ENCODE data around the gene GOSR1.
"Not testable (repeated sequence)": the region's sequence is repeated elsewhere in the genome, so short reads cannot be mapped to it uniquely, and the experiment has no call there.

GOSR1 gene

GRCh38 chr17:30537667-30538066 is 60.5 kb downstream of the GOSR1 start:
- FAIRE-seq; DNase-seq (ENCODE audit: extremely low spot score, insufficient read length, low read depth): not testable (repeated sequence)

- DNase-seq (ENCODE audit: extremely low spot score, insufficient read length, low read depth) (no peak), FAIRE-seq (no peak)
Measured at GRCh38 chr17:30541802-30542201, 64.6 kb downstream of the GOSR1 start.

GRCh38 chr17:30543456-30543855 is 66.2 kb downstream of the GOSR1 start:
- DNase-seq (ENCODE audit: extremely low spot score, insufficient read length, low read depth) = no peak
- FAIRE-seq = no peak

- DNase-seq (ENCODE audit: extremely low spot score, insufficient read length, low read depth) (no peak), FAIRE-seq (peak; percentile 5)
Measured at GRCh38 chr17:30545024-30545423, 67.8 kb downstream of the GOSR1 start.

- FAIRE-seq (no peak), DNase-seq (ENCODE audit: extremely low spot score, insufficient read length, low read depth) (no peak)
Measured at GRCh38 chr17:30547778-30548573, 70.8 kb downstream of the GOSR1 start.

GRCh38 chr17:30549181-30549580 is 72.0 kb downstream of the GOSR1 start:
- DNase-seq (ENCODE audit: extremely low spot score, insufficient read length, low read depth); FAIRE-seq: not testable (repeated sequence)

- FAIRE-seq (no peak), DNase-seq (ENCODE audit: extremely low spot score, insufficient read length, low read depth) (no peak)
Measured at GRCh38 chr17:30549864-30550511, 72.8 kb downstream of the GOSR1 start.

GRCh38 chr17:30550512-30551273 is 73.5 kb downstream of the GOSR1 start:
- peak; percentile 64 for DNase-seq (ENCODE audit: extremely low spot score, insufficient read length, low read depth)
- peak; percentile 95 for FAIRE-seq

- DNase-seq (ENCODE audit: extremely low spot score, insufficient read length, low read depth); FAIRE-seq: not testable (repeated sequence)
Measured at GRCh38 chr17:30551274-30551995, 74.2 kb downstream of the GOSR1 start.

GRCh38 chr17:30551996-30552339 is 74.8 kb downstream of the GOSR1 start:
- no peak for FAIRE-seq
- no peak for DNase-seq (ENCODE audit: extremely low spot score, insufficient read length, low read depth)

- no peak for FAIRE-seq
- no peak for DNase-seq (ENCODE audit: extremely low spot score, insufficient read length, low read depth)
Measured at GRCh38 chr17:30552994-30553566, 75.9 kb downstream of the GOSR1 start.

- DNase-seq (ENCODE audit: extremely low spot score, insufficient read length, low read depth); FAIRE-seq: not testable (repeated sequence)
Measured at GRCh38 chr17:30553823-30554440, 76.7 kb downstream of the GOSR1 start.

GRCh38 chr17:30554839-30555751 is 77.9 kb downstream of the GOSR1 start:
- no peak for DNase-seq (ENCODE audit: extremely low spot score, insufficient read length, low read depth)
- FAIRE-seq = peak; percentile 9

GRCh38 chr17:30555942-30556341 is 78.7 kb downstream of the GOSR1 start:
- FAIRE-seq (no peak), DNase-seq (ENCODE audit: extremely low spot score, insufficient read length, low read depth) (no peak)

- FAIRE-seq (no peak), DNase-seq (ENCODE audit: extremely low spot score, insufficient read length, low read depth) (no peak)
Measured at GRCh38 chr17:30556374-30557332, 79.4 kb downstream of the GOSR1 start.

GRCh38 chr17:30557916-30558685 is 80.9 kb downstream of the GOSR1 start:
- DNase-seq (ENCODE audit: extremely low spot score, insufficient read length, low read depth) = no peak
- no peak for FAIRE-seq

All from GM18507 (cell line).